Sigmoid colon (tissue), 7 donors: Measurements from ENCODE around the gene XNDC1N. TPM values are rescaled to one million over a fixed set of nuclear protein-coding genes. Genes with fewer than 3 reads are reported as not detected.

Source experiments
- DNase-seq: peaks from one replicate; pipeline ENCODE4 v3.0.0-alpha.2; 2019
- H3K27ac ChIP-seq, 4 donors: fragments of 200-600 bp; sonication (generic); one replicate each; pipeline ENCODE4 v1.5.1; 2016 to 2019; ENCODE audit warnings: mild to moderate bottlenecking in 1 of 4
- H3K27me3 ChIP-seq, 3 donors: fragments of 200-600 bp; sonication (generic); one replicate each; pipeline ENCODE4 v1.5.1; 2019; ENCODE audit warnings: mild to moderate bottlenecking in 1 of 3
- H3K36me3 ChIP-seq, 4 donors: fragments of 200-600 bp; sonication (generic); one replicate each; pipeline ENCODE4 v1.5.1; 2016 to 2019
- H3K4me1 ChIP-seq, 4 donors: fragments of 200-600 bp; sonication (generic); one replicate each; pipeline ENCODE4 v1.5.1; 2017 to 2019
- H3K4me3 ChIP-seq, 4 donors: fragments of 200-600 bp; sonication (generic); one replicate each; pipeline ENCODE4 v1.5.1; 2017 to 2019; ENCODE audit warnings: mild to moderate bottlenecking in 2 of 4, moderate library complexity in 1 of 4
- H3K9me3 ChIP-seq, 4 donors: fragments of 200-600 bp in 3 of 4; sonication (generic) in 3 of 4; one replicate each; pipeline versions ENCODE4 v1.5.1 to v1.6.1; 2013 to 2019
- EP300 ChIP-seq, 4 donors: sonication (generic); formaldehyde crosslinking; IDR thresholded peaks; one replicate each; pipeline ENCODE4 v1.6.1; 2017; ENCODE audit warnings: antibody characterized with exemption in 4 of 4
- POLR2A ChIP-seq, 2 donors: fragments of 450-650 bp; IDR thresholded peaks; one replicate each; pipeline ENCODE4 v1.6.1; 2016; ENCODE audit warnings: antibody characterized with exemption in 2 of 2, mild to moderate bottlenecking in 2 of 2, moderate library complexity in 2 of 2
- POLR2AphosphoS5 ChIP-seq, 4 donors: sonication (generic); formaldehyde crosslinking; IDR thresholded peaks; one replicate each; pipeline ENCODE4 v1.6.1; 2017; ENCODE audit warnings: antibody characterized with exemption in 4 of 4
- WGBS, 2 donors: extraction: QIAGEN DNeasy Blood & Tissue Kit; methylation state at CpG; one replicate each; pipeline ENCODE4 v1.1.7; 2013; 5-methylcytosine and 5-hydroxymethylcytosine counted together
- intact Hi-C: fragments of 100-400 bp; cut with DNase I; formaldehyde crosslinking; loops from one replicate; pipeline ENCODE4 v1.15.1; 2023
- polyA plus RNA-seq, 3 donors: library from polyadenylated mRNA; stranded (reverse); fragments of 200-250 nt; gene quantifications; one replicate each; pipeline ENCODE4 v1.2.3, GENCODE V29; 2013
- total RNA-seq, 4 donors: library from RNA; depleted of rRNA; stranded (reverse); fragments of >200 nt; gene quantifications; one replicate each; pipeline ENCODE4 v1.1.0, GENCODE V29; 2016
- TF ChIP-seq, protein P1 (sequence below), 4 experiments: fragments of 450-650 bp in 3 of 4; fragments of 200-600 bp in 1 of 4; IDR thresholded peaks; one replicate each; pipeline ENCODE4 v1.5.1; 2016 to 2019; ENCODE audit warnings: antibody characterized with exemption in 4 of 4, mild to moderate bottlenecking in 3 of 4, moderate library complexity in 2 of 4
- donor health status: healthy with polysubstance abuse.
- donor health status: Bipolar disorder and iron deficiency.
- donor health status: healthy.

The XNDC1N gene
- total and polyA plus RNA-seq, 7 donors: 1.8 to 10.0 (median 6.3) TPM

DNA sequence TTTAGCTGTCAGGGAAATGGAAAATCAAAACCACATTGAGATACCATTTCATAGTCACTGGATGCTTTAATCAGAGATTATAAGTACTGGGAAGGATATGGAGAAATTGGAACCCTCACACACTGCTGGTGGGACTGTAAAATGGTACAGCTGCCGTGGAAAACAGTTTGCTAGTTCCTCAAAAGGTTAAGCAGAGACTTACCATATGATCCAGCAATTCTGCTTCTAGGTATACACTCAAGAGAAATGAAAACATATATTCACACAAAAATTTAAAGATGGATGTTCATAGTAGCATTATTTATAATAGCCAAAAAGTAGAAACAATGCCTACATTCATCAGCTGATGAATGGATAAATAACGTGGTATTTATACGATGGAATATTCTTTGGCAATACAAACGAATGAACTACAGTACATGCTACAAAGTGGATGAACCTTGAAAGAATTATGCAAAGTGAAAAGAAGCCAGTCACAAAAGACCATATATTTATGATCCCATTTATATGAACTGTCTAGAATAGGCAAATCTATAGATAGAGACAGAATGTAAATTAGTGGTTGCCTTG lies 23.4 kb upstream of the XNDC1N start:
- TF ChIP-seq, protein P1, sequence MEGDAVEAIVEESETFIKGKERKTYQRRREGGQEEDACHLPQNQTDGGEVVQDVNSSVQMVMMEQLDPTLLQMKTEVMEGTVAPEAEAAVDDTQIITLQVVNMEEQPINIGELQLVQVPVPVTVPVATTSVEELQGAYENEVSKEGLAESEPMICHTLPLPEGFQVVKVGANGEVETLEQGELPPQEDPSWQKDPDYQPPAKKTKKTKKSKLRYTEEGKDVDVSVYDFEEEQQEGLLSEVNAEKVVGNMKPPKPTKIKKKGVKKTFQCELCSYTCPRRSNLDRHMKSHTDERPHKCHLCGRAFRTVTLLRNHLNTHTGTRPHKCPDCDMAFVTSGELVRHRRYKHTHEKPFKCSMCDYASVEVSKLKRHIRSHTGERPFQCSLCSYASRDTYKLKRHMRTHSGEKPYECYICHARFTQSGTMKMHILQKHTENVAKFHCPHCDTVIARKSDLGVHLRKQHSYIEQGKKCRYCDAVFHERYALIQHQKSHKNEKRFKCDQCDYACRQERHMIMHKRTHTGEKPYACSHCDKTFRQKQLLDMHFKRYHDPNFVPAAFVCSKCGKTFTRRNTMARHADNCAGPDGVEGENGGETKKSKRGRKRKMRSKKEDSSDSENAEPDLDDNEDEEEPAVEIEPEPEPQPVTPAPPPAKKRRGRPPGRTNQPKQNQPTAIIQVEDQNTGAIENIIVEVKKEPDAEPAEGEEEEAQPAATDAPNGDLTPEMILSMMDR (IDR thresholded peaks at IDR 0.05): no peak
- TF ChIP-seq POLR2A (IDR thresholded peaks at IDR 0.05) (no peak), EP300 (IDR thresholded peaks at IDR 0.05) (no peak)
- H3K36me3 ChIP-seq: no peaks in the 10 kb centered on the region
- 82 to 87% methylated on average over 4 of the region's 4 CpGs for WGBS, 2 donors

DNA sequence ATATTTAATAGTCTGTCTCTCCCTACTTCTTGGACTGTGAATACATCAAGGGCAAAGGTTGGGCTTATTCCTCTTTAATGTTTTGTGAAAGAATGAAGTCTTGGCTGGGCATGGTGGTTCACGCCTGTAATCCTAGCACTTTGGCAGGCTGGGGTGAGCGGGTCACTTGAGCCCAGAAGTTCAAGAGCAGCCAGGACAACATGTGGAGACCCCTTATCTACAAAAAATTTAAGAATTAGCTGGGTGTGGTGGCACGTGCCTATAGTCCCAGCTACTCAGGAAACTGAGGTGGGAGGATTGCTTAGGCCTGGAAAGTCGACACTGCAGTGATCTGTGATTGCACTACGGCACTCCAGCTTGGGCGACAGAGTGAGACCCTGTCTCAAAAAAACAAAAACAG lies 20.6 kb upstream of the XNDC1N start:
- Histone ChIP-seq H3K36me3 (no peaks in the 10 kb centered on the region), H3K9me3 (no peaks in the 10 kb centered on the region), H3K27ac (no peak overlapping the region), H3K27me3 (no peaks in the 10 kb centered on the region), H3K4me1 (peaks cover 0 to 42% (median 6%) of the 10 kb centered on the region in 4 donors), H3K4me3 (no peak overlapping the region)
- TF ChIP-seq POLR2AphosphoS5 (IDR thresholded peaks at IDR 0.05) (no peak), POLR2A (IDR thresholded peaks at IDR 0.05) (no peak), EP300 (IDR thresholded peaks at IDR 0.05) (no peak)
- TF ChIP-seq, protein P1 (IDR thresholded peaks at IDR 0.05): no peak
- WGBS, 2 donors: 78 to 93% methylated on average over 6 of the region's 6 CpGs
- intact Hi-C loops: no loop called here
- DNase-seq: no peak

More for the DNA sequence above, 23.4 kb upstream of the XNDC1N start:
- Histone ChIP-seq H3K9me3 (no peaks in the 10 kb centered on the region), H3K4me1 (peaks cover 0 to 15% (median 10%) of the 10 kb centered on the region in 4 donors), H3K27ac (no peak overlapping the region), H3K4me3 (no peak overlapping the region), H3K27me3 (no peaks in the 10 kb centered on the region)
- intact Hi-C loops: no loop called here
- DNase-seq: no peak

DNA sequence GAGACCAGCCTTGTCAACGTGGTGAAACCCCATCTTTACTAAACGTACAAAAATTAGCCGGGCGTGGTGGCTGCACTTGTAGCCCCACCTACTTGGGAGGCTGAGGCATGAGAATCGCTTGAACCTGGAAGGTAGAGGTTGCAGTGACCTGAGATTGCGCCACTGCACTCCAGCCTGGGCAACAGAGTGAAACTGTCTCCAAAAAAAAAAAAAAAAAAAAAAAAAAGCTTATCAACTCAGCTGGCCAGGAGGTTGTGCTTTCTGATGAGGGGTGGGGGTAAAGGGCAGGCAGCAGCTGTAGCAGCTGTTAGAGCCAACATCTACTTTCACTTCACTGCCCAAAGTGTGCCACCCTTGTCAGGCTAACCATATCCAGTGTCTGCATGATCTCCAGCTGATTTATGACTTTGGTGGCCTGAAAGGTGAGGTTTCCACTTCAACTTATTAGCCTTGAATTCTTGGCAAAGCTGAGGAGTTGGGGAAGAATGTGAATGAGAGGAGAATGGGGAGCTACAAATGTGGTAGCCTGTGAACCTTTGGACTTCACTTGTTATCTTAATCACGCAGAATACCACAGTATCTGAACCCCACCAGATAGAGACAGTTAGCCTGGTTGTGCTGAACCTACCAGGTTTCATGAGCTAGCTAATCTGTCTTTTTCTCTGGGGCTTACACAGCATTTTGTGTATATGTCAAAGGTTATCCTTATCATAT lies 20.1 kb upstream of the XNDC1N start:
- no peak overlapping the region for H3K27ac ChIP-seq
- WGBS, 2 donors: 42 to 71% methylated on average over 7 of the region's 7 CpGs
- intact Hi-C loops: no loop called here
- peaks cover 0 to 36% (median 3%) of the 10 kb centered on the region in 4 donors for H3K4me1 ChIP-seq
- H3K36me3 ChIP-seq: no peaks in the 10 kb centered on the region
- no peak for TF ChIP-seq POLR2AphosphoS5 (IDR thresholded peaks at IDR 0.05)
- TF ChIP-seq, protein P1 (IDR thresholded peaks at IDR 0.05): no peak
- no peak for TF ChIP-seq EP300 (IDR thresholded peaks at IDR 0.05)
- TF ChIP-seq POLR2A (IDR thresholded peaks at IDR 0.05): no peak
- no peaks in the 10 kb centered on the region for H3K27me3 ChIP-seq
- no peak overlapping the region for H3K4me3 ChIP-seq
- no peaks in the 10 kb centered on the region for H3K9me3 ChIP-seq
- DNase-seq: no peak

DNA sequence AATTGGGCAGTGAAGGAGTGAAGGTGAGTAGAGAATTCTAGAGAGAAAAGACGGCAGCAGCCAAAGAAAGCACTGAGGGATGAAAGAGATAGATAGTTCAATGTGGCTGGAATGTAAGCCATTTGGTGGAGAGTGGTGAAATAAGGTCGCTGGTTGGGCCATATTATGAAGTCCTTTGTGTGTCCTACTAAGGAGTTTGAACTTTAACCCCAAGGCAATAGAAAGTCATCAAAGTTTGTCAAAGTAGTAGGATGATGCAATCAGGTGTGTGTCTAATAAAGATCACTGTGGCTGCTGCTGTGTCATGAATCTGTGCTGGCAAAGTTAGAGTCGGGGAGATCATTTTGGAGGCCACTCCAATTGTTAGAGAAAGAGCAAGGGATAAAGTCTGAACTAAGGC lies 19.1 kb upstream of the XNDC1N start:
- 44 to 72% methylated on average over 3 of the region's 3 CpGs for WGBS, 2 donors
- H3K27me3 ChIP-seq: no peaks in the 10 kb centered on the region
- no peak overlapping the region for H3K27ac ChIP-seq
- no peaks in the 10 kb centered on the region for H3K9me3 ChIP-seq
- H3K36me3 ChIP-seq: no peaks in the 10 kb centered on the region
- TF ChIP-seq POLR2A (IDR thresholded peaks at IDR 0.05) (no peak), EP300 (IDR thresholded peaks at IDR 0.05) (no peak), POLR2AphosphoS5 (IDR thresholded peaks at IDR 0.05) (no peak)
- TF ChIP-seq, protein P1 (IDR thresholded peaks at IDR 0.05): no peak
- no peak for DNase-seq
- intact Hi-C loops: no loop called here
- peaks cover 0 to 36% (median 3%) of the 10 kb centered on the region in 4 donors for H3K4me1 ChIP-seq
- no peak overlapping the region for H3K4me3 ChIP-seq
